GM10248 (cell line): ENCODE data around the gene RBMY1J.
"Not testable (repeated sequence)": the region's sequence is repeated elsewhere in the genome, so short reads cannot be mapped to it uniquely, and the experiment has no call there.

ENCODE experiments used
- CTCF ChIA-PET: fragments of 300-600 bp; sonication (Branson Sonifier 250); formaldehyde crosslinking; extraction: SDS; loops from one replicate; lab custom pipeline; 2021; ENCODE audit warnings: antibody characterized with exemption; lab: Yijun Ruan, JAX
- POLR2A ChIA-PET: fragments of 350-650 bp; sonication (Branson Sonifier 250); formaldehyde crosslinking; extraction: SDS; loops from one replicate; lab custom pipeline; 2020; ENCODE audit warnings: antibody characterized with exemption; lab: Yijun Ruan, JAX
- DNase-seq: peaks from one replicate; pipeline ENCODE4 v3.0.0; 2012; ENCODE audit errors: extremely low spot score
- CTCF ChIP-seq: IDR thresholded peaks from 2 replicates; pipeline ENCODE4 v1.5.1; 2012; ENCODE audit warnings: mild to moderate bottlenecking, low read depth; ENCODE audit errors: extremely low read depth, missing control alignments, control extremely low read depth

RBMY1J gene

GRCh38 chrY:22403110-22403509 is at the start of gene RBMY1J:
RBMY1J (plus strand) TSS chrY:22403410; CDS start chrY:22405448, 2,038 bp downstream.
- POLR2A ChIA-PET, CTCF ChIA-PET, DNase-seq: not testable (repeated sequence)

GRCh38 chrY:22367416-22367815 is 35.8 kb upstream of the RBMY1J start:
- no peak for TF ChIP-seq CTCF
- no peak for DNase-seq
- POLR2A ChIA-PET: no interaction called here
- CTCF ChIA-PET: no interaction called here

GRCh38 chrY:22370623-22371022 is 32.6 kb upstream of the RBMY1J start:
- DNase-seq: no peak
- no peak for TF ChIP-seq CTCF
- ChIA-PET POLR2A (no interaction called here), CTCF (no interaction called here)

- CTCF ChIA-PET: no interaction called here
- TF ChIP-seq CTCF: no peak
- no peak for DNase-seq
- POLR2A ChIA-PET: no interaction called here
Observed at GRCh38 chrY:22373494-22373893, 29.7 kb upstream of the RBMY1J start.

GRCh38 chrY:22444718-22445396 is 41.6 kb downstream of the RBMY1J start:
- POLR2A ChIA-PET, CTCF ChIA-PET, DNase-seq: not testable (repeated sequence)

GRCh38 chrY:22455522-22455921 is 52.3 kb downstream of the RBMY1J start:
- POLR2A ChIA-PET, DNase-seq, CTCF ChIA-PET: not testable (repeated sequence)

GRCh38 chrY:22461962-22462361 is 58.8 kb downstream of the RBMY1J start:
- CTCF ChIA-PET, DNase-seq, POLR2A ChIA-PET: not testable (repeated sequence)
